GM18502 (cell line): Measurements from ENCODE around the gene GNE.

Experiments used
- ATAC-seq: cut with Tn5 transposase; IDR thresholded peaks from one replicate; pipeline ENCODE4 v1.9.1; 2021; ENCODE audit warnings: mild to moderate bottlenecking; ENCODE audit not compliant: unreplicated experiment, poor library complexity

The GNE gene

DNA sequence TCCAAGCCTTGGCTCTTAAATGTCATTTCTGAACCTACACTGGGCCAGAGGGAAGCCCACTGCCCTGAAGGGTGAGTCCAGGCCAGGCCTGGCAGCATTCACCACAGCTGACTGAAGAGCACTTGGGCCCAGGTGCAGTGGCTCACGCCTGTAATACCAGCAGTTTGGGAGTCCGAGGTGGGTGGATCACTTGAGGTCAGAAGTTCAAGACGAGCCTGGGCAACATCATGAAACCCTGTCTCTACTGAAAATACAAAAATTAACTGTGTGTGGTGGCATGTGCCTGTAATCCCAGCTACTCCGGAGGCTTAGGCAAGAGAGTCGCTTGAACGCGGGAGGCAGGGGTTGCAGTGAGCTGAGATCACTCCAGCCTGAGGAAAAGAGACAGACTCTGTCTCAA, 84.0 kb downstream of the GNE start:
- ATAC-seq, result no peak

DNA sequence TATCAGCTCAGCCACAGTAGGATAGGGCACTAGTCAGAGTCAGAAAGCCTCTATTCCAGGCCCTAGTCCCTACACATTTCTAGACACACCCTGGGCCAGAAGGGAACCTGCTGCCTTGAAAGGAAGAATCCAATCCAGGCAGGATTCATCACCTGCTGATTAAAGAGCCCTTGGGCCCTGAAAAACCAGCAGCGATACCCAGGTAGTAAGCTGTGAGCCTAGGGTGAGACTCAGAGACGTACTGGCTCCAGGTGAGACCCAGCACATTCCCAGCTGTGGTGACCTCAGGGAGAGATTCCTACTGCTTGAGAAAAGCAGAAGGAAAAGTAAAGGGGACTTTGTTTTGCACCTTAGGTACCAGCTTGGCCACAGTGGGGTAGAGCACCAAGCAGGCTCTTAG, 84.4 kb downstream of the GNE start:
- ATAC-seq, result no peak

DNA sequence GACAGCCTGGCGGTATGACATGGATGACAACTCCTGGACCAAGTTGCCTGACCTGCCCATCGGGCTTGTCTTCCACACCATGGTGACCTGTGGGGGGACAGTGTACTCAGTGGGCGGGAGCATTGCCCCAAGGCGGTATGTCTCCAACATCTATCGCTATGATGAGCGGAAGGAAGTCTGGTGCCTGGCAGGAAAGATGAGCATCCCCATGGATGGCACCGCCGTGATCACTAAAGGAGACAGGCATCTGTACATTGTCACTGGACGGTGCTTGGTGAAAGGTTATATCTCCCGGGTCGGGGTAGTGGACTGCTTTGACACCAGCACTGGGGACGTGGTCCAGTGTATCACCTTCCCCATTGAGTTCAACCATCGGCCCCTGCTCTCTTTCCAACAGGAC, 87.7 kb downstream of the GNE start:
- ATAC-seq, result no peak

DNA sequence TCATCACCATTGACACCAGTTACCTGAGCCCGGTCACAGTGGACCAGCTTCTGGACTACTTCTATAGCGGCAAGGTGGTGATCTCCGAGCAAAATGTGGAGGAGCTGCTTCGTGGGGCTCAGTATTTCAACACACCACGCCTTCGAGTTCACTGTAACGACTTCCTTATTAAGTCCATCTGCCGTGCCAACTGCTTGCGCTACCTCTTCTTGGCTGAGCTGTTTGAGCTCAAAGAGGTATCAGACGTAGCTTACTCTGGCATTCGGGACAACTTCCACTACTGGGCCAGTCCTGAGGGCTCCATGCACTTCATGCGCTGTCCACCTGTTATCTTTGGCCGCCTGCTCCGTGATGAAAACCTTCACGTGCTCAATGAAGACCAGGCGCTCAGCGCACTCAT, 88.5 kb downstream of the GNE start:
- ATAC-seq, result no peak

DNA sequence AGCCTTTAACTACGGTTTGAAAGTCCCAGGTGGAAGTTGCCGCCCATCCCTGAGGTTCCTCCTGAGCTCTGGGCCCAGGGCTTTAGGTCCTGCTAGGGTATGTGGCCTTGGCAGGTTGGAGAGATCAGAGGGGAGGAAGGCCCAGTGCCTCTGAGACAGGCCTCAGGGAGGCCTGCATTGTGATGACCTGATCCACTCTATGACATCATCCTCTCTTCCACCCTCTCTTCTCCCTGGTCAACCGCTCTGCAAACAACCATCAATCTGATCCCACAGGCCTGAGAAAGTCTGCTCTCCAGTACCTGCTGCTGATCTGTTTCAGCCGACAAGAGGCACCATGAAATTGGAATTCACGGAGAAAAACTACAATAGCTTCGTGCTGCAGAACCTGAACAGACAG, 89.1 kb downstream of the GNE start, which contains the start of gene CCIN:
CCIN (plus strand) TSS at position 223 of the 400 bp plus-strand sequence; CDS start at position 338, 115 bp downstream.
- no peak for ATAC-seq

DNA sequence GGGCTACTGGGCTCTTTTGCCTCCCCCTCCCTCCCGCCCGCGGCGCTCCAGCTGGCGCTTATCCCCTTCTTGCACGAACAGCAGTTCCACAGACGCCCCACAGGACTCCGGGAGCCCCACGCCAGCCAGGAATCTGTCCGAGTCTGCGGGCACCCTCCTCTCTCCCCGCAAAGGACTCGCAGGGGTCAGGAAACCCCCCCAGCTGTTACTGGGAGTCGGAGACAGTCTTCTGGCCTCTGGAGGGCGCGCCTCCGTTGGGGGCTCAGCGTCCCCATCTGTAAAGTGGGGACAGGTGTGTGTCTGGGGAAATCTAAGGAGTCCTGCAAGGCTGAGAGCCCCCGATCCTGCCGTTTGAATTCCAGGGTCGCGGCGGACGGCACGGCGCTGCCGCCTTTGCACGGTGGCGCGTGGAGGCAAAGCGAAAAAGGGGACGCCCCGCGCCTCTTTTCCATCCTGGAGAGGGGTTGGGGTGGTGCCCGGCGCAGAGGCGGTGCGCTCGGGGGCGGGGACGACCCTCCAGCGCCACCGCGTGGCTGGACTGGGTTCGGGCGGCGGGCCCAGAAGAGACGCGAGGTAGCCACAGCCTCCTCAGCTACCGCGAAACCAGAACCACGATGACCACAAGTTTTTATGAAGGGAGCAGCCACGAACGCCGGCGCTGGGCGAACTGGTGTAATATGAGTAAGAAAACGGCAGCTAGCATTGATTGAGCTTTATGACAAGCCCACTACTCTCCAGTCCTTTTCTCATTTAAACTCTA, 91.9 kb downstream of the GNE start:
- ATAC-seq, result peak; percentile 87

DNA sequence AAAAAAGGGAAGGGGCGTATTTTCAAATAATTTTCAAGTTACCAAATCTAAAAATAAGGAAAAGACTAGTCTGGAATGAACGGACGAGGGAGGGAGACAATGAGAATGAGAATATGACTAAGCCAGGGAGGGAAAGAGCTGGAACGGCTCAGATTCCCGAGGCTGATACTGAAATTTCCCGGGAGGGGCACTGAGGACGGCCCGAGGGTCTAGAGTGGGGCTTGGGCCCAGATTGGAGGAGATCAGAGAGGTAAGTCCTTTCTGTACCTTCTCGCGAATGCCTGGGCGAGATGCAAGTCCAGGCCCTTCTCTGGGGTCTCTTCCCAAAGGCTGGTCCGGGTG, 92.5 kb downstream of the GNE start:
- ATAC-seq, result no peak

DNA sequence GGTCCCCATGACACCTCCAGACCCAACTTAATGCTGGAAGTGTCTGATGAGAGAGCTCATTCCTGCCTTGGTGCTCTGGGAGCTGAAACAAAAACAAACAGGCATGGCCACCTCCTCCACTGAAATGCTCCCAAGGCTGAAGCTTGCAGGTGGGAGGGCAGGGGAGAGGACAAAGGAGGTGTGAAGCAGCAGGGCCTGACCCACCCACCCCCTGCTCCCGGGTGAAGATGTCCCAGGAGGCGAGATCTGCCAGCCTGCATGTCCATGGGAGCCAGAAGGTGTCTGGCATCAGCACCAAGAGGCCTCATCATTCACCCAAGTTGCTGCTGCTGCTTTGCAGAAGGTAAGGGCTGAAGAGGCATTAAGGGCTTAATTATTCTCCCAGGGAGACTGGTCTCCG, 93.3 kb downstream of the GNE start:
- ATAC-seq, result no peak
